Gastrocnemius medialis (tissue), 4 donors: ENCODE measurements around the gene CYB561D1. TPM values are rescaled to one million over a fixed set of nuclear protein-coding genes. Genes with fewer than 3 reads are reported as not detected.
A peak's percentile ranks its signal among the peaks of the same experiment; 100 is the strongest.

Source experiments
- ATAC-seq, 2 donors: fragments of 150-250 bp; one replicate each; pipeline ENCODE4 v1.9.1; 2016
- DNase-seq, 2 donors: peaks; one replicate each; pipeline ENCODE4 v3.0.0-alpha.2; 2019
- H3K27ac ChIP-seq, 4 donors: fragments of 200-600 bp; sonication (generic); 1 replicate in 1 of 4; 2 replicates in 3 of 4; pipeline ENCODE4 v1.5.1; 2016 to 2018; ENCODE audit warnings: mild to moderate bottlenecking in 2 of 4, moderate library complexity in 1 of 4
- H3K27me3 ChIP-seq, 3 donors: fragments of 200-600 bp; sonication (generic) in 2 of 3; 1 replicate in 1 of 3; 2 replicates in 2 of 3; pipeline versions ENCODE4 v1.5.1 to v1.6.0; 2016 to 2019; ENCODE audit warnings: mild to moderate bottlenecking in 1 of 3, moderate library complexity in 1 of 3
- H3K36me3 ChIP-seq, 2 donors: fragments of 200-600 bp; sonication (generic) in 1 of 2; one replicate each; pipeline ENCODE4 v1.5.1; 2017 to 2018
- H3K4me1 ChIP-seq, 2 donors: fragments of 200-600 bp; sonication (generic) in 1 of 2; one replicate each; pipeline ENCODE4 v1.5.1; 2016 to 2017; ENCODE audit warnings: mild to moderate bottlenecking in 2 of 2
- H3K4me3 ChIP-seq, 4 donors: fragments of 200-600 bp; sonication (generic) in 3 of 4; 1 replicate in 1 of 4; 2 replicates in 3 of 4; pipeline ENCODE4 v1.5.1; 2016 to 2019; ENCODE audit warnings: mild to moderate bottlenecking in 2 of 4
- H3K9me3 ChIP-seq, 3 donors: fragments of 200-600 bp; sonication (generic) in 2 of 3; 1 replicate in 1 of 3; 2 replicates in 2 of 3; pipeline ENCODE4 v1.5.1; 2016 to 2019
- POLR2A ChIP-seq, 2 donors: fragments of 450-650 bp; IDR thresholded peaks; one replicate each; pipeline ENCODE4 v1.6.1; 2017; ENCODE audit warnings: antibody characterized with exemption in 2 of 2, mild to moderate bottlenecking in 2 of 2, moderate library complexity in 2 of 2
- in situ Hi-C, 4 donors: fragments of 200-750 bp; cut with MboI; loops; one replicate each; pipeline versions ENCODE4 v1.15.0 to v1.8.0; 2017; ENCODE audit warnings: low sequenced_read_pairs in 4 of 4
- intact Hi-C: fragments of 100-400 bp; cut with DNase I; formaldehyde crosslinking; loops from one replicate; pipeline ENCODE4 v1.15.1; 2023; ENCODE audit warnings: low total_unique reads
- total RNA-seq, 4 donors: library from RNA; depleted of rRNA; stranded (reverse); fragments of >200 nt; gene quantifications; one replicate each; pipeline versions ENCODE4 v1.1.0 to v1.2.3, GENCODE V29; 2016
- TF ChIP-seq, protein P1 (sequence below), 5 experiments: fragments of 450-650 bp in 3 of 5; fragments of 200-600 bp in 2 of 5; sonication (generic) in 2 of 5; IDR thresholded peaks in 4 of 5; conservative IDR thresholded peaks in 1 of 5; 1 replicate in 4 of 5; 2 replicates in 1 of 5; pipeline ENCODE4 v1.5.1; 2016 to 2019; ENCODE audit warnings: antibody characterized with exemption in 5 of 5, mild to moderate bottlenecking in 3 of 5, moderate library complexity in 3 of 5

CYB561D1 gene
- total RNA-seq, 4 donors from 2014 or later = 3.1 to 8.0 (median 3.9) TPM

- Histone ChIP-seq H3K36me3 (no peaks in the 10 kb centered on the region), H3K4me3 (peak overlapping the region; percentile 56 to 88 (median 70)), H3K27ac (peak overlapping the region; percentile 86 to 89 (median 87)), H3K4me1 (peaks cover 11 to 39% of the 10 kb centered on the region in 2 donors), H3K9me3 (no peaks in the 10 kb centered on the region), H3K27me3 (no peaks in the 10 kb centered on the region)
- in situ Hi-C loops = no loop called here
- DNase-seq (no peak), ATAC-seq (peak; percentile 10 to 22)
- intact Hi-C loops = loop anchor here (2.0 kb wide), 1 partner anchor 24 kb away; no protein-coding TSS in a partner anchor
- TF ChIP-seq, protein P1, sequence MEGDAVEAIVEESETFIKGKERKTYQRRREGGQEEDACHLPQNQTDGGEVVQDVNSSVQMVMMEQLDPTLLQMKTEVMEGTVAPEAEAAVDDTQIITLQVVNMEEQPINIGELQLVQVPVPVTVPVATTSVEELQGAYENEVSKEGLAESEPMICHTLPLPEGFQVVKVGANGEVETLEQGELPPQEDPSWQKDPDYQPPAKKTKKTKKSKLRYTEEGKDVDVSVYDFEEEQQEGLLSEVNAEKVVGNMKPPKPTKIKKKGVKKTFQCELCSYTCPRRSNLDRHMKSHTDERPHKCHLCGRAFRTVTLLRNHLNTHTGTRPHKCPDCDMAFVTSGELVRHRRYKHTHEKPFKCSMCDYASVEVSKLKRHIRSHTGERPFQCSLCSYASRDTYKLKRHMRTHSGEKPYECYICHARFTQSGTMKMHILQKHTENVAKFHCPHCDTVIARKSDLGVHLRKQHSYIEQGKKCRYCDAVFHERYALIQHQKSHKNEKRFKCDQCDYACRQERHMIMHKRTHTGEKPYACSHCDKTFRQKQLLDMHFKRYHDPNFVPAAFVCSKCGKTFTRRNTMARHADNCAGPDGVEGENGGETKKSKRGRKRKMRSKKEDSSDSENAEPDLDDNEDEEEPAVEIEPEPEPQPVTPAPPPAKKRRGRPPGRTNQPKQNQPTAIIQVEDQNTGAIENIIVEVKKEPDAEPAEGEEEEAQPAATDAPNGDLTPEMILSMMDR (IDR thresholded peaks at IDR 0.05 in 4 of 5, conservative IDR thresholded peaks at IDR 0.05 in 1 of 5) = no peak
- no peak for TF ChIP-seq POLR2A (IDR thresholded peaks at IDR 0.05)
Measured at GRCh38 chr1:109508873-109509175, 14.9 kb downstream of the CYB561D1 start.

DNA sequence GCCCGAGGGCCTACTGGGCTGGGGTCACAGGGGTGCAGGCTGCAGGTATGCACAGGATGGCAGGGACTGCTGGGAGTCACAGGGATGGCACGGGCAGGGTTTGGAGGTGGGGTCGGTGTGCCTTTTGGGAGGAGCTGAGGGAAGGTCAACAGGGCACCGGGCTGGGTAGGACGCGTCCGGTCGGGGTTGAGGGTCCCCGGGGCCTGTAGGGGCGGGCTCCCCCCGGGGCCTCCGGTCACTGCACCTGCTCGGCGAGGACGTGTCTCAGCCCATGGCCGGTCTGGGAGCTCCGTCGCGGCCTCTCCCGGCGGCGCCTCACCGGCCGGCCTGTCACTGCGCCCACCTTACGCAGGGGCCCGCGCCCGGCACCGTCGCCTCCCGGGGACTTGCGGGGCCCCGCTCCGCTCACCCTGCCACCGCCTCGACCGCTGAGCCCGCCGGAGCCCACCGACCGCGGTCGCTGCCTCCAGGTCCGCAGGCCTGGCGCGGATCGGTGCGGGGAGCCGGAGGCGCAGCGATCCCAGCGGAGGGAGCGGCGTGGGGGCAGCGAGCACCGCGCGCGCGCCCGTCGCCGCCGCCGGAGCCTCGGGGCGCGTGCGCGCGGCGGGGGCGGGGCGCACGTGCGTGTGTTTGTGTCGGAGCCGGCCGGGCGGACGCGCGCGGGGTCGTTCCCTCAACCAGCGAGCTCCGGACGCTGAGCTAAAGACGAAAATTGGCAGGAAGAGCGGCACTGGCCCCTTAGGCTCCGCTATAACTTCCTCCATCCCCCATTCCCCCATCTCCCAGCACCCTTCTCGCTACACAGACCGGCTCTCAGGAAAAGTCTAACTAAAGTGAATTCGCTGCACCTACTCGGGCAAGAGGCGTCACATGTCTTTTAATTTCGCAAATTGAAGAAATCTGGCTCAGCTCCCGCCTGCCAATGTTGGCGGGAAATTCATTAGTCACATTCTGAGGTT, 15.6 kb downstream of the CYB561D1 start, which contains the start of gene AMIGO1:
Gene AMIGO1 (minus strand): TSS at position 552 of the 959 bp plus-strand sequence. CDS start 815 bp downstream, outside the sequence.
- H3K27ac ChIP-seq = peak within 1 kb of the TSS; percentile 86 to 89 (median 87)
- intact Hi-C loops = loop anchor here (2.0 kb wide), 1 partner anchor 25 kb away; no protein-coding TSS in a partner anchor
- ATAC-seq (peak; percentile 80 to 83), DNase-seq (peak in 1 of 2 donors; percentile 54)
- peak within 1 kb of the TSS; percentile 56 to 88 (median 70) for H3K4me3 ChIP-seq
- no peaks in the 10 kb centered on the region for H3K9me3 ChIP-seq
- in situ Hi-C loops = no loop called here
- peak; percentile 10 to 36 for TF ChIP-seq POLR2A (IDR thresholded peaks at IDR 0.05)
- TF ChIP-seq, protein P1 (IDR thresholded peaks at IDR 0.05 in 4 of 5, conservative IDR thresholded peaks at IDR 0.05 in 1 of 5) = no peak
- no peaks in the 10 kb centered on the region for H3K27me3 ChIP-seq
- peaks cover 11 to 39% of the 10 kb centered on the region in 2 donors for H3K4me1 ChIP-seq
- H3K36me3 ChIP-seq = no peaks in the 10 kb centered on the region

DNA sequence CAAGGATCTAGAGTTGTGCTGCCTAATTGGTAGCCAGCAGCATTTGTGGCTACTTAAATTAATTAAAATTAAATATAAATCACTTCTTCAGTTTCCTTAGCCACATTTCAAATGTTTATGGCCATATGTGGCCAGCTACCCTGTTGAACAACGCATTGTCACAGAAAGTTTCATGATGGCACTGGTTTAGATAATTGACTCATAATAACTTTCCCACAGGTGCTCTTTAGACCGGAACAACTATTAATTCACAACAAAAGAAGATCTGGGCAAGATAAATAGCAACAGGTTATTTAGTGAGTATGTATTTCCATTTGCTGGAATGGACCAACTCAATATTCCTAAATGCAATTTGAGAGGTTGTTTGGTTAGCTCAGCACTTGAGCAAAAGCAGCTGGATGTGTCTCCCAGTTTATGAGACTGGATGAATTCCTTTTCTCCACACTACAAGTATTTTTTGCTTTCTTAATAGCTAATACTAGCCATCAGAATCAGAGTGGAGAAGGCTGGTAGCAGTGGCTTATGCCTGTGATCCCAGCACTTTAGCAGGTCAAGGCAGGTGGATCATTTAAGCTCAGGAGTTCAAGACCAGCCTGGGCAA, 19.3 kb downstream of the CYB561D1 start:
- Histone ChIP-seq H3K27me3 (no peaks in the 10 kb centered on the region), H3K4me1 (peaks cover 11 to 14% of the 10 kb centered on the region in 2 donors), H3K9me3 (no peaks in the 10 kb centered on the region), H3K4me3 (no peak overlapping the region), H3K27ac (no peak overlapping the region), H3K36me3 (no peaks in the 10 kb centered on the region)
- TF ChIP-seq, protein P1 (IDR thresholded peaks at IDR 0.05 in 4 of 5, conservative IDR thresholded peaks at IDR 0.05 in 1 of 5) = no peak
- TF ChIP-seq POLR2A (IDR thresholded peaks at IDR 0.05) = no peak
- ATAC-seq (no peak), DNase-seq (no peak)
- intact Hi-C loops = no loop called here
- in situ Hi-C loops = no loop called here

DNA sequence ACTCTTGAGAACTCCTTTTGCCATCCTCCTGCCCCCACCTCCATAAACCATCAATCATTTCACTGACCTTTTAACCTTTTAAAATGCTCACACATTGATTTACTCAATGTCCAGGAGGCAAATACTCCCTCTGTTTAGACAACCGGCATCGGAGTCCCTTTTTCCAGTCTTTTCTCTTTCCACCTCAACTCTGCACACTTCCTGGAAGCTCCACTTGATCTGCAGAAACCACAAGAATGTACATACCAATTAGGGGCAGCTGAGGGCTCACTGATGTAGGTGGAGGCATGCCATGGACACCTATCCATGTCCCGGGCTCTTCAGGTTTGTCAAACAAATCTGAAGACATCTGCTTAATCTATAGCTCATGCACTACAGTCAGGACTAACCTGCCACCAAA, 21.0 kb downstream of the CYB561D1 start:
- DNase-seq (no peak), ATAC-seq (no peak)
- peaks cover 4 to 7% of the 10 kb centered on the region in 2 donors for H3K4me1 ChIP-seq
- H3K36me3 ChIP-seq = no peaks in the 10 kb centered on the region
- no peaks in the 10 kb centered on the region for H3K9me3 ChIP-seq
- H3K27ac ChIP-seq = no peak overlapping the region
- in situ Hi-C loops (no loop called here), intact Hi-C loops (no loop called here)
- TF ChIP-seq POLR2A (IDR thresholded peaks at IDR 0.05) = no peak
- TF ChIP-seq, protein P1 (IDR thresholded peaks at IDR 0.05 in 4 of 5, conservative IDR thresholded peaks at IDR 0.05 in 1 of 5) = no peak
- H3K27me3 ChIP-seq = no peaks in the 10 kb centered on the region
- no peak overlapping the region for H3K4me3 ChIP-seq
